GDM1 (cell line): ENCODE data around the gene EXOC6.

ENCODE experiments used
- DNase-seq: peaks from one replicate; lab custom pipeline; 2025; lab: John Stamatoyannopoulos, UW

The EXOC6 gene

GRCh38 chr10:92834331-92834730 is 14.0 kb upstream of the EXOC6 start:
- no peak for DNase-seq

- DNase-seq: no peak
These were observed 13.3 kb upstream of the EXOC6 start for GRCh38 chr10:92834986-92835385.

GRCh38 chr10:92837456-92837855 is 10.9 kb upstream of the EXOC6 start:
- DNase-seq: no peak

GRCh38 chr10:92839191-92840085 is 8.9 kb upstream of the EXOC6 start:
- DNase-seq: no peak

GRCh38 chr10:92844746-92845145 is 3.6 kb upstream of the EXOC6 start:
- DNase-seq: no peak

GRCh38 chr10:92845921-92846320 is 2.4 kb upstream of the EXOC6 start:
- peak; percentile 65 for DNase-seq

GRCh38 chr10:92846344-92846743 is 2.0 kb upstream of the EXOC6 start:
- no peak for DNase-seq

- no peak for DNase-seq
These were observed 1.5 kb upstream of the EXOC6 start for GRCh38 chr10:92846854-92847201.

GRCh38 chr10:92847202-92847864 is 987 bp upstream of the EXOC6 start:
- no peak for DNase-seq

GRCh38 chr10:92848037-92848440 is 281 bp upstream of the EXOC6 start:
- no peak for DNase-seq

GRCh38 chr10:92849234-92849525 is 860 bp downstream of the EXOC6 start:
- no peak for DNase-seq

GRCh38 chr10:92849576-92850090 is 1.3 kb downstream of the EXOC6 start:
- no peak for DNase-seq

- DNase-seq: no peak
These were observed 1.9 kb downstream of the EXOC6 start for GRCh38 chr10:92850185-92850584.

- no peak for DNase-seq
These were observed 2.7 kb downstream of the EXOC6 start for GRCh38 chr10:92851003-92851402.

- DNase-seq: no peak
These were observed 7.2 kb downstream of the EXOC6 start for GRCh38 chr10:92855560-92855959.

- no peak for DNase-seq
These were observed 9.7 kb downstream of the EXOC6 start for GRCh38 chr10:92857904-92858514.

GRCh38 chr10:92867235-92867634 is 18.9 kb downstream of the EXOC6 start:
- DNase-seq: no peak

- DNase-seq: no peak
These were observed 19.7 kb downstream of the EXOC6 start for GRCh38 chr10:92868036-92868435.

- no peak for DNase-seq
These were observed 20.2 kb downstream of the EXOC6 start for GRCh38 chr10:92868557-92868956.

GRCh38 chr10:92873029-92873428 is 24.7 kb downstream of the EXOC6 start:
- DNase-seq: no peak

GRCh38 chr10:92876509-92877036 is 28.3 kb downstream of the EXOC6 start:
- no peak for DNase-seq

GRCh38 chr10:92880233-92880861 is 32.0 kb downstream of the EXOC6 start:
- peak; percentile 20 for DNase-seq
